ENCODE data around the gene RAMP1.

DNA sequence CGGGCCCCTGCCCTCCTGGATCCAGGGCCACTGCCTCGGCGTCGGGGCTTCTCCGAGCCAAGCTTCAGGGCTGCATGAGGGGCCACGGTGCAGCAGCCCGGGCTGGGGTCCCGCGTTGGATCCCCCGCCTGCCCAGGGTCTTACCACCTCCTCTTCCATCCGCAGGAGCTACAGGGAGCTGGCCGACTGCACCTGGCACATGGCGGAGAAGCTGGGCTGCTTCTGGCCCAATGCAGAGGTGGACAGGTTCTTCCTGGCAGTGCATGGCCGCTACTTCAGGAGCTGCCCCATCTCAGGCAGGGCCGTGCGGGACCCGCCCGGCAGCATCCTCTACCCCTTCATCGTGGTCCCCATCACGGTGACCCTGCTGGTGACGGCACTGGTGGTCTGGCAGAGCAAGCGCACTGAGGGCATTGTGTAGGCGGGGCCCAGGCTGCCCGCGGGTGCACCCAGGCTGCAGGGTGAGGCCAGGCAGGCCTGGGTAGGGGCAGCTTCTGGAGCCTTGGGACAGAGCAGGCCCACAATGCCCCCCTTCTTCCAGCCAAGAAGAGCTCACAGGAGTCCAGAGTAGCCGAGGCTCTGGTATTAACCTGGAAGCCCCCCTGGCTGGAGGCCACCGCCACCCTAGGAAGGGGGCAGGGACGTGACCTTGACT is 52.1 kb downstream of the RAMP1 start:
- TF ChIP-seq, protein P1, sequence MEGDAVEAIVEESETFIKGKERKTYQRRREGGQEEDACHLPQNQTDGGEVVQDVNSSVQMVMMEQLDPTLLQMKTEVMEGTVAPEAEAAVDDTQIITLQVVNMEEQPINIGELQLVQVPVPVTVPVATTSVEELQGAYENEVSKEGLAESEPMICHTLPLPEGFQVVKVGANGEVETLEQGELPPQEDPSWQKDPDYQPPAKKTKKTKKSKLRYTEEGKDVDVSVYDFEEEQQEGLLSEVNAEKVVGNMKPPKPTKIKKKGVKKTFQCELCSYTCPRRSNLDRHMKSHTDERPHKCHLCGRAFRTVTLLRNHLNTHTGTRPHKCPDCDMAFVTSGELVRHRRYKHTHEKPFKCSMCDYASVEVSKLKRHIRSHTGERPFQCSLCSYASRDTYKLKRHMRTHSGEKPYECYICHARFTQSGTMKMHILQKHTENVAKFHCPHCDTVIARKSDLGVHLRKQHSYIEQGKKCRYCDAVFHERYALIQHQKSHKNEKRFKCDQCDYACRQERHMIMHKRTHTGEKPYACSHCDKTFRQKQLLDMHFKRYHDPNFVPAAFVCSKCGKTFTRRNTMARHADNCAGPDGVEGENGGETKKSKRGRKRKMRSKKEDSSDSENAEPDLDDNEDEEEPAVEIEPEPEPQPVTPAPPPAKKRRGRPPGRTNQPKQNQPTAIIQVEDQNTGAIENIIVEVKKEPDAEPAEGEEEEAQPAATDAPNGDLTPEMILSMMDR (IDR thresholded peaks at IDR 0.05; ENCODE audit: low read depth, low read length, missing input control), result no peak
- TF ChIP-seq MAX (IDR thresholded peaks at IDR 0.05), result no peak
- TF ChIP-seq RAD21 (IDR thresholded peaks at IDR 0.05), result no peak
- TF ChIP-seq ZBTB33 (IDR thresholded peaks at IDR 0.05), result no peak
- no peak for TF ChIP-seq HNF4A (conservative IDR thresholded peaks at IDR 0.05)
- TF ChIP-seq REST (IDR thresholded peaks at IDR 0.05), result no peak
- TF ChIP-seq JUND (IDR thresholded peaks at IDR 0.05), result no peak
- TF ChIP-seq YY1 (IDR thresholded peaks at IDR 0.05), result no peak
- TF ChIP-seq TAF1 (conservative IDR thresholded peaks at IDR 0.05), result no peak
- TF ChIP-seq SP1 (IDR thresholded peaks at IDR 0.05), result no peak
- TF ChIP-seq, protein P2, sequence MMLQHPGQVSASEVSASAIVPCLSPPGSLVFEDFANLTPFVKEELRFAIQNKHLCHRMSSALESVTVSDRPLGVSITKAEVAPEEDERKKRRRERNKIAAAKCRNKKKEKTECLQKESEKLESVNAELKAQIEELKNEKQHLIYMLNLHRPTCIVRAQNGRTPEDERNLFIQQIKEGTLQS (IDR thresholded peaks at IDR 0.05), result no peak

All from liver (tissue), 3 donors.